OCI-LY1 (cell line): ENCODE measurements around the gene KRT40.

Source experiments
- EZH2 ChIP-seq: fragments of 200-600 bp; sonication (generic), shearing (Covaris generic); IDR thresholded peaks from 2 replicates; pipeline ENCODE4 v1.8.0; 2017; ENCODE audit warnings: borderline replicate concordance, mixed run types, mild to moderate bottlenecking, antibody characterized with exemption, low read length, moderate library complexity, mixed read lengths
- TF ChIP-seq, protein P1 (sequence below): fragments of 200-600 bp; sonication (generic), shearing (Covaris generic); IDR thresholded peaks from 2 replicates; pipeline ENCODE4 v1.5.1; 2017; ENCODE audit warnings: mild to moderate bottlenecking, antibody characterized with exemption, low read length, moderate library complexity, mixed read lengths

- TF ChIP-seq, protein P1, sequence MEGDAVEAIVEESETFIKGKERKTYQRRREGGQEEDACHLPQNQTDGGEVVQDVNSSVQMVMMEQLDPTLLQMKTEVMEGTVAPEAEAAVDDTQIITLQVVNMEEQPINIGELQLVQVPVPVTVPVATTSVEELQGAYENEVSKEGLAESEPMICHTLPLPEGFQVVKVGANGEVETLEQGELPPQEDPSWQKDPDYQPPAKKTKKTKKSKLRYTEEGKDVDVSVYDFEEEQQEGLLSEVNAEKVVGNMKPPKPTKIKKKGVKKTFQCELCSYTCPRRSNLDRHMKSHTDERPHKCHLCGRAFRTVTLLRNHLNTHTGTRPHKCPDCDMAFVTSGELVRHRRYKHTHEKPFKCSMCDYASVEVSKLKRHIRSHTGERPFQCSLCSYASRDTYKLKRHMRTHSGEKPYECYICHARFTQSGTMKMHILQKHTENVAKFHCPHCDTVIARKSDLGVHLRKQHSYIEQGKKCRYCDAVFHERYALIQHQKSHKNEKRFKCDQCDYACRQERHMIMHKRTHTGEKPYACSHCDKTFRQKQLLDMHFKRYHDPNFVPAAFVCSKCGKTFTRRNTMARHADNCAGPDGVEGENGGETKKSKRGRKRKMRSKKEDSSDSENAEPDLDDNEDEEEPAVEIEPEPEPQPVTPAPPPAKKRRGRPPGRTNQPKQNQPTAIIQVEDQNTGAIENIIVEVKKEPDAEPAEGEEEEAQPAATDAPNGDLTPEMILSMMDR: no peak
- TF ChIP-seq EZH2: no peak
Observed at GRCh38 chr17:40936976-40937375, 47.1 kb downstream of the KRT40 start.
